MCF 10A (cell line): Measurements from ENCODE around the gene PRMT3. TPM values are rescaled to one million over a fixed set of nuclear protein-coding genes. Genes with fewer than 3 reads are reported as not detected.
"Not testable (repeated sequence)": the region's sequence is repeated elsewhere in the genome, so short reads cannot be mapped to it uniquely, and the experiment has no call there.

Experiments used
- BruUV-seq: library from RNA; stranded (reverse); fragments of 400-500 nt; replicated peaks from 2 replicates; lab custom pipeline; 2021; lab: Mats Ljungman, UMichigan
- CTCF ChIA-PET: fragments of 300-600 bp; sonication (Branson Sonifier 250); formaldehyde crosslinking; extraction: SDS; loops from one replicate; lab custom pipeline; 2021; ENCODE audit warnings: antibody characterized with exemption, inconsistent platforms; lab: Yijun Ruan, JAX
- POLR2A ChIA-PET: fragments of 300-600, 350-650 bp; sonication (Branson Sonifier 250); formaldehyde crosslinking; extraction: SDS; loops from one replicate; lab custom pipeline; 2020; ENCODE audit warnings: antibody characterized with exemption, inconsistent platforms; lab: Yijun Ruan, JAX
- DNase-seq: peaks from one replicate; pipeline ENCODE4 v3.0.0-alpha.2; 2018; ENCODE audit not compliant: unreplicated experiment
- H3K27ac Mint-ChIP-seq: one replicate; pipeline ENCODE4 v1.8.0; 2022; ENCODE audit warnings: mild to moderate bottlenecking, low read depth, mixed read lengths; ENCODE audit not compliant: unreplicated experiment
- H3K27me3 Mint-ChIP-seq: one replicate; pipeline ENCODE4 v1.8.0; 2022; ENCODE audit warnings: mixed read lengths; ENCODE audit not compliant: insufficient read depth, unreplicated experiment
- H3K36me3 Mint-ChIP-seq: one replicate; pipeline ENCODE4 v1.8.0; 2022; ENCODE audit warnings: mild to moderate bottlenecking, moderate library complexity, mixed read lengths; ENCODE audit not compliant: insufficient read depth, unreplicated experiment
- H3K4me1 Mint-ChIP-seq: one replicate; pipeline ENCODE4 v1.8.0; 2022; ENCODE audit warnings: mixed read lengths; ENCODE audit not compliant: insufficient read depth, unreplicated experiment
- H3K4me3 Mint-ChIP-seq: one replicate; pipeline ENCODE4 v1.8.0; 2022; ENCODE audit warnings: mild to moderate bottlenecking, moderate library complexity, mixed read lengths; ENCODE audit not compliant: unreplicated experiment
- H3K9me3 Mint-ChIP-seq: one replicate; pipeline ENCODE4 v1.8.0; 2022; ENCODE audit warnings: mixed read lengths; ENCODE audit not compliant: unreplicated experiment
- intact Hi-C: fragments of 100-400 bp; cut with micrococcal nuclease; formaldehyde crosslinking; loops from 2 replicates; pipeline ENCODE4 v1.14.1; 2022
- total RNA-seq: library from RNA; stranded (reverse); gene quantifications from 2 replicates; pipeline ENCODE4 v1.2.3, GENCODE V29; 2022
- TF ChIP-seq, protein P1 (sequence below): fragments of 200-600 bp; IDR thresholded peaks from one replicate; pipeline ENCODE4 v1.8.0; 2022; ENCODE audit warnings: antibody characterized with exemption, mild to moderate bottlenecking; ENCODE audit not compliant: unreplicated experiment

PRMT3 gene
- total RNA-seq, 1 experiment from 2014 or later = 60.1 TPM

DNA sequence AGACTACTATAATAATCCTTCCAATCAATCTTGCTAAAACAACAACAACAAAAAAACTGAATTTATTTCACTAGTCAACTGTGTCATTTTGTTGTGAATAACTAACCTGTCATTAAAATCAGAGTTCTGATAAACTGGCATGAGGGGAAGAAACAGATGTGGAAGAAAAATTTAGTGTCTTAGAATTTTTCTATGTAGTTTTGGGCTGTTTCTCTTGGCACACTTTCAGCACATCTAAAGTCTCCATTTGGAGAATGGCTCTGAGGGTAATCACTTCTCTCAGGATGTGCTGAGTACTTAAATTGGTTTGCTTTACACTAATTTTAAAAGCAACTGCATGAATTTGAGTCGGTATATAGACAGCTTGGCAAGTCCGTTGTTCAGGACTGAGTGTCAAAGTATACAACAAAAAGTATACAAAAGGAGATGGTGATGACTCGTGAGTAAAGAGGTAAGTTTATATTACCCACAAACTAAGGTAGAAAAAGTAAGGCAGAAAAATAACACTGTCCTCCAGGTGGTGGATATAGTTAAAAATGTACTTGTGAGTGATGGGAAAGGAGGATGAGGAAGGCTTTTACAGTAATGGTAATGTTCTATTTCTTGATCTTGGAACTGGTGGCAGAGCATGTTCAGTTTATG, 13.8 kb upstream of the PRMT3 start:
- H3K4me1 Mint-ChIP-seq = peaks cover 26% of the 10 kb centered on the region
- CTCF ChIA-PET = interaction anchor here (0.6 to 1.1 kb wide), 3 partner anchors 13 to 261 kb away, joined by 4 to 6 read pairs (median 4); no protein-coding TSS in a partner anchor

DNA sequence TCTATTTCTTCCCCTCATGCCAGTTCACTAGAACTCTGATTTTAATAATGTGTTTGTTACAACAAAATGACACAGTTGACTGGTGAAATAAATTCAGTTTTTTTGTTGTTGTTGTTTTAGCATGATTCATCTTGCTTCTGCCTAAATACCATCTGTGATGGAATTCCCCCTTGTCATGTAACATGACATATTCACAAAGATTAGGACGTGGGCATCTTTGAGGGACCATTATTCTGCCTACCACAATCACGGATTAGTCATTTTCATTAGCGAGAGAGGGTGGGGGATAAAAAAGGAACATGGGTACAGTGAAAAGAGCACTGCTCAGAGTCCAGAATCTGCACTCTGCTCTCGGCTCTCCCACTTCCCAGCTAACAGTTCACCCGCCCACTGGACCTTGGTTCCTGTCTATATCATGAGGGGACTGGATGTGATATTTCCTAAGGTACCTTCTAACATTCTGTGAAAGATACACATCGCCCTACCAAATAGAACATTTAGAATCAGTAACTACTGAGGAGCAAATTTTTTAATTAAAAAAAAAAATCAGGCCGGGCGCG, 12.7 kb upstream of the PRMT3 start:
- intact Hi-C loops = no loop called here
- ChIA-PET CTCF (interaction anchor here (1.0 to 1.1 kb wide), 2 partner anchors 12 to 21 kb away, joined by 3 to 4 read pairs; no protein-coding TSS in a partner anchor), POLR2A (interaction anchor here (0.7 to 1.5 kb wide), 3 partner anchors 10 to 14 kb away, joined by 3 to 12 read pairs (median 5); partner anchors contain the start of gene HTATIP2)
- BruUV-seq = no TSS peak
- Mint-ChIP-seq H3K9me3 (no peaks in the 10 kb centered on the region), H3K36me3 (peaks cover 52% of the 10 kb centered on the region), H3K27ac (peak overlapping the region; percentile 92), H3K4me1 (peaks cover 15% of the 10 kb centered on the region), H3K4me3 (no peak overlapping the region), H3K27me3 (no peaks in the 10 kb centered on the region)
- peak; percentile 41 for DNase-seq
- TF ChIP-seq, protein P1, sequence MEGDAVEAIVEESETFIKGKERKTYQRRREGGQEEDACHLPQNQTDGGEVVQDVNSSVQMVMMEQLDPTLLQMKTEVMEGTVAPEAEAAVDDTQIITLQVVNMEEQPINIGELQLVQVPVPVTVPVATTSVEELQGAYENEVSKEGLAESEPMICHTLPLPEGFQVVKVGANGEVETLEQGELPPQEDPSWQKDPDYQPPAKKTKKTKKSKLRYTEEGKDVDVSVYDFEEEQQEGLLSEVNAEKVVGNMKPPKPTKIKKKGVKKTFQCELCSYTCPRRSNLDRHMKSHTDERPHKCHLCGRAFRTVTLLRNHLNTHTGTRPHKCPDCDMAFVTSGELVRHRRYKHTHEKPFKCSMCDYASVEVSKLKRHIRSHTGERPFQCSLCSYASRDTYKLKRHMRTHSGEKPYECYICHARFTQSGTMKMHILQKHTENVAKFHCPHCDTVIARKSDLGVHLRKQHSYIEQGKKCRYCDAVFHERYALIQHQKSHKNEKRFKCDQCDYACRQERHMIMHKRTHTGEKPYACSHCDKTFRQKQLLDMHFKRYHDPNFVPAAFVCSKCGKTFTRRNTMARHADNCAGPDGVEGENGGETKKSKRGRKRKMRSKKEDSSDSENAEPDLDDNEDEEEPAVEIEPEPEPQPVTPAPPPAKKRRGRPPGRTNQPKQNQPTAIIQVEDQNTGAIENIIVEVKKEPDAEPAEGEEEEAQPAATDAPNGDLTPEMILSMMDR = no peak

More for the DNA sequence above, 13.8 kb upstream of the PRMT3 start:
- intact Hi-C loops = no loop called here
- Mint-ChIP-seq H3K36me3 (peaks cover 43% of the 10 kb centered on the region), H3K27ac (peak overlapping the region; percentile 92), H3K27me3 (no peaks in the 10 kb centered on the region), H3K9me3 (no peaks in the 10 kb centered on the region), H3K4me3 (no peak overlapping the region)
- no peak for DNase-seq
- POLR2A ChIA-PET = interaction anchor here (0.7 to 1.5 kb wide), 3 partner anchors 9 to 114 kb away, joined by 3 to 12 read pairs (median 5); partner anchors contain the start of gene HTATIP2
- BruUV-seq = no TSS peak
- TF ChIP-seq, protein P1 = no peak

- CTCF ChIA-PET = interaction anchor here (0.6 to 1.0 kb wide), 3 partner anchors 14 to 236 kb away, joined by 3 read pairs; no protein-coding TSS in a partner anchor
- Mint-ChIP-seq H3K36me3 (peaks cover 60% of the 10 kb centered on the region), H3K27ac (no peak overlapping the region), H3K4me1 (peaks cover 15% of the 10 kb centered on the region), H3K9me3 (no peaks in the 10 kb centered on the region), H3K4me3 (no peak overlapping the region), H3K27me3 (no peaks in the 10 kb centered on the region)
- TF ChIP-seq, protein P1 = no peak
- POLR2A ChIA-PET = interaction anchor here (0.8 kb wide), 1 partner anchor 8 kb away, joined by 3 read pairs; no protein-coding TSS in a partner anchor
- intact Hi-C loops = no loop called here
- no peak for DNase-seq
- BruUV-seq = no TSS peak
Measured at GRCh38 chr11:20376162-20376730, 11.3 kb upstream of the PRMT3 start.

DNA sequence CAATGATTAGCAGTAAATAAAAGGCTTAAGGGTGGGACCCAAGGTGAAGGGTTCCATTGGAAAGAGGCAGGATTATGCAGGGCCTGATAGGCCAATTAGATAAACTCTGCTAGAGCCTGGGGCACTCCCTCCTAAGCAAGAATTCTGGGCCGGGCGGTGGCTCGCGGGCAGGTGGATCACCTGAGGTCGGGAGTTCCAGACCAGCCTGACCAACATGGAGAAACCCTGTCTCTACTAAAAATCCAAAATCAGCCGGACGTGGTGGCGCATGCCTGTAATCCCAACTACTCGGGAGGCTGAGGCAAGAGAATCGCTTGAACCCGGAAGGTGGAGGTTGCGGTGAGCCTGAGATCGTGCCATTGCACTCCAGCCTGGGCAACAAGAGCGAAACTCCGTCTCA, 1.5 kb upstream of the PRMT3 start:
- not testable (repeated sequence) for H3K4me1 Mint-ChIP-seq, H3K27me3 Mint-ChIP-seq, H3K27ac Mint-ChIP-seq, H3K9me3 Mint-ChIP-seq, BruUV-seq, DNase-seq
- Mint-ChIP-seq H3K36me3 (peaks cover 34% of the 10 kb centered on the region), H3K4me3 (peak overlapping the region; percentile 87)
- intact Hi-C loops = loop anchor here (2.0 kb wide), 2 partner anchors 17 to 225 kb away; no protein-coding TSS in a partner anchor
- ChIA-PET CTCF (interaction anchor here (1.0 to 2.6 kb wide), 8 partner anchors 8 to 224 kb away, joined by 3 to 12 read pairs (median 6); partner anchors contain the start of gene HTATIP2), POLR2A (interaction anchor here (1.4 to 2.1 kb wide), 3 partner anchors 17 to 224 kb away, joined by 4 to 11 read pairs (median 5); no protein-coding TSS in a partner anchor)
